GM18498 (cell line): ENCODE measurements around the gene SEC14L3.

Experiments used
- ATAC-seq: cut with Tn5 transposase; IDR thresholded peaks from one replicate; pipeline ENCODE4 v1.9.1; 2021; ENCODE audit warnings: mild to moderate bottlenecking, moderate library complexity; ENCODE audit not compliant: unreplicated experiment

Gene SEC14L3

GRCh38 chr22:30424534-30425326, 47.1 kb downstream of the SEC14L3 start:
- ATAC-seq: no peak

GRCh38 chr22:30423959-30424533, 47.8 kb downstream of the SEC14L3 start:
- peak; percentile 86 for ATAC-seq

GRCh38 chr22:30423301-30423958, 48.4 kb downstream of the SEC14L3 start:
- peak; percentile 27 for ATAC-seq

GRCh38 chr22:30422481-30423300, 49.1 kb downstream of the SEC14L3 start:
- ATAC-seq: no peak

- no peak for ATAC-seq
Observed at GRCh38 chr22:30421695-30422480, 49.9 kb downstream of the SEC14L3 start.

GRCh38 chr22:30420347-30421125, 51.3 kb downstream of the SEC14L3 start:
- no peak for ATAC-seq

GRCh38 chr22:30416837-30417236, 55.0 kb downstream of the SEC14L3 start:
- no peak for ATAC-seq

GRCh38 chr22:30416403-30416802, 55.4 kb downstream of the SEC14L3 start:
- ATAC-seq: no peak

- no peak for ATAC-seq
Observed at GRCh38 chr22:30414525-30415047, 57.2 kb downstream of the SEC14L3 start.

- no peak for ATAC-seq
Observed at GRCh38 chr22:30413745-30414524, 57.9 kb downstream of the SEC14L3 start.

- no peak for ATAC-seq
Observed at GRCh38 chr22:30413001-30413400, 58.8 kb downstream of the SEC14L3 start.

- no peak for ATAC-seq
Observed at GRCh38 chr22:30411780-30412179, 60.0 kb downstream of the SEC14L3 start.
